HG03039 (cell line): ENCODE data around the gene RASGRP4.

ENCODE experiments used
- ATAC-seq: cut with Tn5 transposase; IDR thresholded peaks from one replicate; pipeline ENCODE4 v1.9.1; 2021; ENCODE audit warnings: mild to moderate bottlenecking, moderate library complexity; ENCODE audit not compliant: unreplicated experiment

The RASGRP4 gene

DNA sequence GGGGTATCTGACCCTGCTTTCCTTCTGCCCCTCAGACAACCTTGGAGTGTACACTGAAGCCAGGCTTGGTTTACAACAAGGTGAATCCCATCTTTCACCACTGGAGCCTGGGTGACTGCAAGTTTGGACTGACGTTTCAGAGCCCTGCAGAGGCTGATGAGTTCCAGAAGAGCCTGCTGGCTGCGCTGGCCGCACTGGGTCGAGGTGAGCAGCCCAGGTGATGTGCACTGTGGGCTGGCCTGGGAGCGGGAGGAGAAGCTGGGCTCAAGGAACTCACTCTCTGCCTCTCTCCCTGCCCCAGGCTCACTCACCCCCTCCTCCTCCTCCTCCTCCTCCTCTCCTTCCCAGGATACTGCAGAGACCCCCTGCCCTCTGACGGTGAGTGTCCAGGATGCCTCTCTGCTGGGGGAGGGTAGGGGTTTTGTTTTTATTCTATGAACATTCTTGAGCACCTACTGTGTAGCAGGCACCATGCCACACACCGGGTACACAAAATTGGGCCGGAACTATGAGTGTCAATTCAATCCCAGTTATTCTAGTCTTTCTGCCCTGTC lies 34.0 kb downstream of the RASGRP4 start:
- ATAC-seq: no peak

DNA sequence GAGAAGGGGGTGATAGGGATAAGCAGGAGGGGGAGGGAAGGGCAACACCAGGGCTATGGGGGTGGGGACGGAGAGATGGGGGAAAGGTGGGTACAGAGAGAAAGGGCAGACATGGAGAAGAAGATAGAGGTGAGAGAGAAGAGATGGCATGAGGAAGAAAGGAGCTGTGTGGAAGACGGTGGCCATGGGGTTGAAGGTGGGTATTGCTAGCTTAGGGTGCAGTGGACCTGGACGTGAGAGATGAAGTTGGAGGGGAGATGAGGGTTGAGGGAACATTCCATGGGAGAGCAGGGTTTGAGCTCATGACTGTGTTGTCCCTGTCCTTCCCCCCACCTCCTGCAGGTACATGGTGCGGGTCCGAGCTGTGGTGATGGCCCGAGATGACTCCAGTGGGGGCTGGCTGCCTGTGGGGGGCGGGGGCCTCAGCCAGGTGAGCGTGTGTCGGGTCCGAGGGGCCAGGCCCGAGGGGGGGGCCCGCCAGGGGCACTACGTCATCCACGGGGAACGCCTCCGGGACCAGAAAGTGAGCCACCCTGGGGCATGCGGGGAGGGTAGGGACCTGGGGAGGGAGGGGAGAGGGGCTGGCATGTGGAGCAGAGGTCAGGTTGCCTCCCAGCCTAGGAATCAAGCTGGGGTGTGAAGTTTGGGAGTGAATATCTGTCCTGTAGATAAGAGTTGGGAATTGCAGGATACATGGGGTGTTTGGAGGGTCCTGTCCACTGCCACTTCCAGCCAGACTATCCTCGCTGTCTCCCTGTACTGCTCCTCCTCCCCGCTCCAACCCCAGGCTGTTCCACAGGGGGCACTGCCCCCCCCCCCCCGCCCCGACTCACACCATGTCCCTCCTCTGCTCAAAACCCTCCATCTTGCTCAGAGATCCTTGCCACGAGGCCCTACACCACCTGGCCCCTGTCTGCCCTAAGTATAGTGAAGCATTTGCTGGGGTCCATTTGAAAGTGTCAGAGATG lies 35.8 kb downstream of the RASGRP4 start:
- no peak for ATAC-seq

- no peak for ATAC-seq
These were observed 36.7 kb downstream of the RASGRP4 start for GRCh38 chr19:38389101-38389925.

DNA sequence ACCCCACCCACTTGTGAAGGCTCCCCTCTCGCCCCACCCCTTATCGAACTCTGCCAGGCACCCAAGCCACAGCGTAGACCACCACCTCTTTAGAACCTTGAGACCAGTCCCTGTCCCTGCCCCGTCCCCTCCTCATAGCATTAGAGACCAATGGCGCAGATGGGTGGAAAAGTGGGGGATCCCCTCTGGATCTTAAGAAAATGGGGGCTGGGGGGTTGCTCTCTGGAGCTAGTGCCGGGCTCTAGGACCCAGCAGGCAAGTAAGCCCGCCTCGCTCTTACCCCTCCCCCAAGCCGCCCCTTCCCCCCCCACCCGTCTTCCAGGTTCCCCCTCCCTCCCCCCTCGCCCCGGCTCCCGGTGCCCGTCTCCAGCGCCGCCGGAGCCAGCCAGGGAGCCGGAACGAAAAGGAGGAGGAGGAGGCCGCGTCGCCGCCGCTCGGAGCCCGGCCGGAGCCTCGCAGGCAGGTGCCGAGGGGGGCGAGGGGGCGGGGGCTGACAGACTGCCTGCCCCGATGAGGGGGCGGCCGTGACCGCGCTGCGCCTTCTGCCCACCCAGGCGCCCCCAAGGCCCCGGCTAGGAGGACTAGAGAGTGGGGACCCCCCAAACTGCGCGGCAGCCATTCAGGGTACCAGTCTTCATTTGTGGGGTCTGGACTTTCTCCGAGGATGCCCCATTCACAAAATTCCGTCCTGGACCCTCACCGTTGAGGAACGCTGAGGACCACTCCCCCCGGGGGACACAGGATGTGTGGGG lies 37.5 kb downstream of the RASGRP4 start, which contains the start of gene SPRED3:
TSS of gene SPRED3 (plus strand) at position 349 of the 752 bp plus-strand sequence. CDS start 1,606 bp downstream, outside the sequence.
- no peak for ATAC-seq

GRCh38 chr19:38387550-38388348 lies 38.3 kb downstream of the RASGRP4 start, which contains the start of gene GGN:
Gene GGN, minus strand, starts transcription at chr19:38388034. Its CDS starts 773 bp downstream, at chr19:38387261.
- no peak for ATAC-seq

DNA sequence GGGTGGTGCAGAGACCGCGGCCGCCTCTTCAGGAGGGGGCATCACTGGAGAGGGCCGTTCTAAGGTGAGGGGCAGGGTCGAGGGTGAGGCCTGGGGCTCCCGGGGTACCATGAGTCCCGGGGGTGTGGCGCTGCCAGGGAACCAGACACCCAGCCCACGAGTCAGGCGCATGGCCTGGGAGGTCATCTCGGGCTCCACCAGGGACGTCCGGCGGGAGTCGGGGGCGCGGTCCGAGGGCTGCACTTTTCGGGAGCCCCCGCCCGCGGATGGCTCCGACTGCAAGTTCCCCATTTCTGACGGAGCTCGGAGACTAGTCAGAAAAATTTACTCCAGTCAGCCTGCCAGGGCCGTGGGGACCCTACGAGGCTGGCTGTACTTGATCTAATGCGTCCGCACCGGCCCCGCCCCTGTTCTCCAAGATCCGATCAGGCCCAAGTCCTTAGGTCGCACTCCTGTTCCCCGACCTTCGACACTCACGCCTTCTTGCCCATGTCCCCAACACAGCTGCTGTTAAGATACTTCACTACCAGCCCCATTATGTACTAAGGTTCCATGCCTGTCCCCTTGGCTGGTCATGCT lies 39.0 kb downstream of the RASGRP4 start:
- ATAC-seq: no peak

- no peak for ATAC-seq
These were observed 39.6 kb downstream of the RASGRP4 start for GRCh38 chr19:38386300-38386970.

- no peak for ATAC-seq
These were observed 40.2 kb downstream of the RASGRP4 start for GRCh38 chr19:38385804-38386257.

DNA sequence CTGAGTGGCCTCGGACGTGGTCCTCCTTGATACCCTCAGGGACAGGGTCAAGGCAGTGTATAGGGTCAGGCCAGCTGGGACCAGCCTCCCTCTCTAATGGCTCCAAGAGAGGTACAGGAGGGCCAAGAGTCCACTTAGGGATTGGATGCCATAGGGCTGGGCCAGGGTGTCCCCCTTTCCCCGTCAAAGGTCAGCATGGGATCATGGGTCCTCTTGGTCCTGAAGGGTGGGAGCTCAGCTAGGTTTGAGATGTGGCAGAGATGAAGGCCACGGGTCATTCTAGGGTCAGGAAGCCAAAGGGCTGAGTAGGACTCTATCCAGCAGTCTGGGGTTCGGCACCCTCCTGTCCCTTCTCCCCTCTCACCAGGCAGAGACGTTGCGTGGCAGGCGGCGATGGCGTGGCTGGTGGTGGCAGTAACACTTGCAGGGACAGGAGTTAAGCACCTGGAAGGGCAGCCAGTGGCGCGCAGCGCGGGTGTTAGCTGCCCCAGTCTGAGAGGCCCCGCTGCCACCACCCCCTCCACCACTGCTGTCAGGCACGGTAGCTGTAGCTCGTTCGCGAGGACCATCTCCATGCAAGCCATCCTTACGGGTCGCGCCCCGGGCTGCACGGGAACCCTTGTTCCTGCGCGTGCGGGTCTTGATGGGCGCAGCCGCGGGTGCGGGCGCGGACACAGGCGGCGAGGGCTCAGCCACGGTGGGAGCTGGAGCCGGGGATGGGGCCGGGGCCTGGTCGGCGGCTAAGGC lies 40.8 kb downstream of the RASGRP4 start:
- ATAC-seq: no peak

- ATAC-seq: no peak
These were observed 41.6 kb downstream of the RASGRP4 start for GRCh38 chr19:38384209-38385027.

DNA sequence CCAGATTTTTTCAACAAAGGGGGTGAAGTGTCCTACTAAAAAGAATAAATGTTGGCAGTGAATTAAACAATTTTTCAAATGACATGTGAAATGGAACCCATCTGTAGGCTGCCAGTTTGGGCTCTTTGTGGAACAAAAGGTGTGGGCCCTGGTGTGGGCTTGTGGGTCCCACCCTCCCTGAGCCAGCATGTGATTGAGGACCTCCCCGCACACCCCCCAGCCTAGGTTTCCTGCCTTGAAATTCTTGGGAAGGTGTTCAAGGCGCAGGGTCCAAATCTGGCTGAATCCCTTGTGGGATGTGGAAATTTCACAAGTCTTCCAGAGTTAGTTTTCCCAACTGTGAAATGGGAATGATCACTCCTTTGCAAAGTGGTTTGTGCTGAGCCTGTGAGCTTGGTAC lies 42.3 kb downstream of the RASGRP4 start:
- ATAC-seq: no peak

GRCh38 chr19:38383184-38383583 lies 42.8 kb downstream of the RASGRP4 start:
- no peak for ATAC-seq

- no peak for ATAC-seq
These were observed 44.9 kb downstream of the RASGRP4 start for GRCh38 chr19:38381138-38381537.

- no peak for ATAC-seq
These were observed 47.2 kb downstream of the RASGRP4 start for GRCh38 chr19:38378866-38379265.

- no peak for ATAC-seq
These were observed 49.0 kb downstream of the RASGRP4 start for GRCh38 chr19:38377052-38377451.

GRCh38 chr19:38376576-38376975 lies 49.4 kb downstream of the RASGRP4 start:
- ATAC-seq: no peak

DNA sequence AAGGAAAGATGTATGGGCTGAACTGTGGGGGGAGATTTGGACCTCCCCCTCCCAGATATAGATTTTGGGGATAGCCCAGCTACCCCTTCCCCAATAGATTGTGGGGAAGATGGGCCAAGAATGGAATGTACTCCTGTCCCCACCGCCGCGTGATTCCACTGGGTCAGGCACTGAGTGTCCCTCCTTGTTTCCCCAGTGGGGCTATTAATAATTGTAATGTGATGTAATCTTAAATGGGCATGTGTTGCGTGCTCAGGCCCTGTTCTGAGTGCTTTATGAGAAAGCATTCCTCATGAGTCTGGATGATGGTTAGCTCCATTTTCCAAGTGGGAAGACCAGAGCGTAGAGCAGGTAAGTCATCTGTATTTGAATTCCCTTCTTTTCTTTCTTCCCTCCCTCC lies 50.3 kb downstream of the RASGRP4 start:
- ATAC-seq: no peak
